Stimulated activated CD8-positive, alpha-beta memory T cell treated with anti-CD3 and anti-CD28 coated beads, Interleukin-15, amount 100 ng/mL, for 48 hours (primary cell): ENCODE measurements around the gene PLA2G2E.

ENCODE experiments used
- DNase-seq, 2 donors: peaks; one replicate each; pipeline ENCODE4 v3.0.0-alpha.2; 2020; ENCODE audit warnings: low read depth in 2 of 2

PLA2G2E gene

GRCh38 chr1:19923137-19923952 lies at the start of gene PLA2G2E:
PLA2G2E (minus strand) TSS chr1:19923617; CDS start chr1:19923559, 58 bp downstream.
- no peak for DNase-seq

- no peak for DNase-seq
These were observed 48.2 kb upstream of the PLA2G2E start for GRCh38 chr1:19971664-19972063.

- DNase-seq = no peak
These were observed 46.7 kb upstream of the PLA2G2E start for GRCh38 chr1:19969898-19970660.

- no peak for DNase-seq
These were observed 44.4 kb upstream of the PLA2G2E start for GRCh38 chr1:19967808-19968207.

- no peak for DNase-seq
These were observed 41.1 kb upstream of the PLA2G2E start for GRCh38 chr1:19964542-19964941.

GRCh38 chr1:19963636-19964035 lies 40.2 kb upstream of the PLA2G2E start:
- no peak for DNase-seq

GRCh38 chr1:19960591-19960990 lies 37.2 kb upstream of the PLA2G2E start:
- no peak for DNase-seq

- no peak for DNase-seq
These were observed 34.4 kb upstream of the PLA2G2E start for GRCh38 chr1:19957779-19958178.

GRCh38 chr1:19955534-19956170 lies 32.2 kb upstream of the PLA2G2E start:
- no peak for DNase-seq

- no peak for DNase-seq
These were observed 30.6 kb upstream of the PLA2G2E start for GRCh38 chr1:19954059-19954458.

- DNase-seq = no peak
These were observed 25.6 kb upstream of the PLA2G2E start for GRCh38 chr1:19949016-19949415.

- no peak for DNase-seq
These were observed 23.6 kb upstream of the PLA2G2E start for GRCh38 chr1:19946971-19947370.

- no peak for DNase-seq
These were observed 22.9 kb upstream of the PLA2G2E start for GRCh38 chr1:19946331-19946751.

GRCh38 chr1:19945914-19946313 lies 22.5 kb upstream of the PLA2G2E start:
- no peak for DNase-seq

- DNase-seq = no peak
These were observed 19.2 kb upstream of the PLA2G2E start for GRCh38 chr1:19942657-19943056.

- DNase-seq = no peak
These were observed 18.7 kb upstream of the PLA2G2E start for GRCh38 chr1:19942088-19942487.

- DNase-seq = no peak
These were observed 17.8 kb upstream of the PLA2G2E start for GRCh38 chr1:19941206-19941568.

- DNase-seq = no peak
These were observed 17.2 kb upstream of the PLA2G2E start for GRCh38 chr1:19940486-19941205.

- DNase-seq = no peak
These were observed 15.1 kb upstream of the PLA2G2E start for GRCh38 chr1:19938472-19938871.

- no peak for DNase-seq
These were observed 12.8 kb upstream of the PLA2G2E start for GRCh38 chr1:19936061-19936750.

- no peak for DNase-seq
These were observed 10.9 kb upstream of the PLA2G2E start for GRCh38 chr1:19934336-19934735.
